ENCODE measurements around the gene BICC1.

BICC1 gene

GRCh38 chr10:58806970-58807628 is 294.4 kb downstream of the BICC1 start:
- Mint-ChIP-seq H3K9me3 (no peaks in the 10 kb centered on the region), H3K4me1 (ENCODE audit: low read depth) (no peaks in the 10 kb centered on the region), H3K4me3 (no peak overlapping the region), H3K27ac (no peak overlapping the region), H3K36me3 (ENCODE audit: low read depth) (no peaks in the 10 kb centered on the region), H3K27me3 (no peaks in the 10 kb centered on the region)

GRCh38 chr10:58807629-58808022 is 295.0 kb downstream of the BICC1 start:
- Mint-ChIP-seq H3K4me3 (no peak overlapping the region), H3K27me3 (no peaks in the 10 kb centered on the region), H3K36me3 (ENCODE audit: low read depth) (no peaks in the 10 kb centered on the region)

GRCh38 chr10:58810751-58811150 is 298.1 kb downstream of the BICC1 start:
- no peaks in the 10 kb centered on the region for H3K36me3 Mint-ChIP-seq (ENCODE audit: low read depth)
- no peak overlapping the region for H3K27ac Mint-ChIP-seq
- H3K4me3 Mint-ChIP-seq: no peak overlapping the region
- no peaks in the 10 kb centered on the region for H3K9me3 Mint-ChIP-seq
- no peaks in the 10 kb centered on the region for H3K27me3 Mint-ChIP-seq
- no peaks in the 10 kb centered on the region for H3K4me1 Mint-ChIP-seq (ENCODE audit: low read depth)

More at GRCh38 chr10:58807629-58808022, 295.0 kb downstream of the BICC1 start:
- Mint-ChIP-seq H3K27ac (no peak overlapping the region), H3K4me1 (ENCODE audit: low read depth) (no peaks in the 10 kb centered on the region), H3K9me3 (no peaks in the 10 kb centered on the region)

GRCh38 chr10:58813573-58813972 is 300.9 kb downstream of the BICC1 start:
- H3K9me3 Mint-ChIP-seq: no peaks in the 10 kb centered on the region

GRCh38 chr10:58817201-58817846 is 304.7 kb downstream of the BICC1 start:
- no peak overlapping the region for H3K4me3 Mint-ChIP-seq
- H3K27ac Mint-ChIP-seq: no peak overlapping the region
- H3K36me3 Mint-ChIP-seq (ENCODE audit: low read depth): no peaks in the 10 kb centered on the region
- H3K27me3 Mint-ChIP-seq: no peaks in the 10 kb centered on the region
- no peaks in the 10 kb centered on the region for H3K9me3 Mint-ChIP-seq
- no peaks in the 10 kb centered on the region for H3K4me1 Mint-ChIP-seq (ENCODE audit: low read depth)

More at GRCh38 chr10:58813573-58813972, 300.9 kb downstream of the BICC1 start:
- no peak overlapping the region for H3K4me3 Mint-ChIP-seq
- H3K27me3 Mint-ChIP-seq: no peaks in the 10 kb centered on the region
- H3K36me3 Mint-ChIP-seq (ENCODE audit: low read depth): no peaks in the 10 kb centered on the region
- no peak overlapping the region for H3K27ac Mint-ChIP-seq
- no peaks in the 10 kb centered on the region for H3K4me1 Mint-ChIP-seq (ENCODE audit: low read depth)

GRCh38 chr10:58818900-58819299 is 306.2 kb downstream of the BICC1 start:
- H3K36me3 Mint-ChIP-seq (ENCODE audit: low read depth): no peaks in the 10 kb centered on the region
- no peaks in the 10 kb centered on the region for H3K9me3 Mint-ChIP-seq
- no peak overlapping the region for H3K4me3 Mint-ChIP-seq
- no peak overlapping the region for H3K27ac Mint-ChIP-seq
- no peaks in the 10 kb centered on the region for H3K27me3 Mint-ChIP-seq
- no peaks in the 10 kb centered on the region for H3K4me1 Mint-ChIP-seq (ENCODE audit: low read depth)

GRCh38 chr10:58820386-58820785 is 307.7 kb downstream of the BICC1 start:
- H3K36me3 Mint-ChIP-seq (ENCODE audit: low read depth): no peaks in the 10 kb centered on the region
- no peaks in the 10 kb centered on the region for H3K4me1 Mint-ChIP-seq (ENCODE audit: low read depth)
- H3K27ac Mint-ChIP-seq: no peak overlapping the region
- no peaks in the 10 kb centered on the region for H3K27me3 Mint-ChIP-seq
- H3K4me3 Mint-ChIP-seq: no peak overlapping the region
- H3K9me3 Mint-ChIP-seq: no peaks in the 10 kb centered on the region

GRCh38 chr10:58820861-58821751 is 308.4 kb downstream of the BICC1 start:
- no peaks in the 10 kb centered on the region for H3K9me3 Mint-ChIP-seq
- H3K27me3 Mint-ChIP-seq: no peaks in the 10 kb centered on the region
- no peak overlapping the region for H3K27ac Mint-ChIP-seq
- H3K4me1 Mint-ChIP-seq (ENCODE audit: low read depth): no peaks in the 10 kb centered on the region
- no peak overlapping the region for H3K4me3 Mint-ChIP-seq
- H3K36me3 Mint-ChIP-seq (ENCODE audit: low read depth): no peaks in the 10 kb centered on the region

- Mint-ChIP-seq H3K4me3 (no peak overlapping the region), H3K27me3 (no peaks in the 10 kb centered on the region), H3K27ac (no peak overlapping the region), H3K36me3 (ENCODE audit: low read depth) (no peaks in the 10 kb centered on the region), H3K9me3 (no peaks in the 10 kb centered on the region), H3K4me1 (ENCODE audit: low read depth) (no peaks in the 10 kb centered on the region)
These were observed 309.0 kb downstream of the BICC1 start for GRCh38 chr10:58821752-58822056.

GRCh38 chr10:58823983-58824382 is 311.3 kb downstream of the BICC1 start:
- Mint-ChIP-seq H3K27ac (no peak overlapping the region), H3K4me3 (no peak overlapping the region), H3K36me3 (ENCODE audit: low read depth) (no peaks in the 10 kb centered on the region), H3K9me3 (no peaks in the 10 kb centered on the region), H3K27me3 (no peaks in the 10 kb centered on the region), H3K4me1 (ENCODE audit: low read depth) (no peaks in the 10 kb centered on the region)

- no peaks in the 10 kb centered on the region for H3K27me3 Mint-ChIP-seq
- H3K36me3 Mint-ChIP-seq (ENCODE audit: low read depth): no peaks in the 10 kb centered on the region
- H3K4me3 Mint-ChIP-seq: no peak overlapping the region
- H3K9me3 Mint-ChIP-seq: no peaks in the 10 kb centered on the region
- H3K27ac Mint-ChIP-seq: no peak overlapping the region
- H3K4me1 Mint-ChIP-seq (ENCODE audit: low read depth): no peaks in the 10 kb centered on the region
These were observed 311.7 kb downstream of the BICC1 start for GRCh38 chr10:58824396-58824795.

- Mint-ChIP-seq H3K27me3 (no peaks in the 10 kb centered on the region), H3K9me3 (no peaks in the 10 kb centered on the region), H3K27ac (no peak overlapping the region), H3K4me3 (no peak overlapping the region), H3K4me1 (ENCODE audit: low read depth) (no peaks in the 10 kb centered on the region), H3K36me3 (ENCODE audit: low read depth) (no peaks in the 10 kb centered on the region)
These were observed 314.0 kb downstream of the BICC1 start for GRCh38 chr10:58826694-58827093.

GRCh38 chr10:58827381-58827780 is 314.7 kb downstream of the BICC1 start:
- Mint-ChIP-seq H3K4me1 (ENCODE audit: low read depth) (no peaks in the 10 kb centered on the region), H3K4me3 (no peak overlapping the region), H3K27me3 (no peaks in the 10 kb centered on the region), H3K27ac (no peak overlapping the region), H3K36me3 (ENCODE audit: low read depth) (no peaks in the 10 kb centered on the region), H3K9me3 (no peaks in the 10 kb centered on the region)

GRCh38 chr10:58829839-58830238 is 317.2 kb downstream of the BICC1 start:
- Mint-ChIP-seq H3K27me3 (no peaks in the 10 kb centered on the region), H3K4me1 (ENCODE audit: low read depth) (no peaks in the 10 kb centered on the region), H3K9me3 (no peaks in the 10 kb centered on the region), H3K36me3 (ENCODE audit: low read depth) (no peaks in the 10 kb centered on the region), H3K4me3 (no peak overlapping the region), H3K27ac (no peak overlapping the region)

- no peaks in the 10 kb centered on the region for H3K27me3 Mint-ChIP-seq
- H3K9me3 Mint-ChIP-seq: no peaks in the 10 kb centered on the region
- H3K4me1 Mint-ChIP-seq (ENCODE audit: low read depth): no peaks in the 10 kb centered on the region
- H3K4me3 Mint-ChIP-seq: no peak overlapping the region
- H3K27ac Mint-ChIP-seq: no peak overlapping the region
- no peaks in the 10 kb centered on the region for H3K36me3 Mint-ChIP-seq (ENCODE audit: low read depth)
These were observed 318.0 kb downstream of the BICC1 start for GRCh38 chr10:58830697-58831096.
